GM23338 (cell line): Measurements from ENCODE around the gene TRAPPC4. TPM values are rescaled to one million over a fixed set of nuclear protein-coding genes. Genes with fewer than 3 reads are reported as not detected.
"Not testable (repeated sequence)": the region's sequence is repeated elsewhere in the genome, so short reads cannot be mapped to it uniquely, and the experiment has no call there.

Experiments
- ATAC-seq: fragments of 200-7000 bp; cut with Tn5 transposase; 3 replicates; pipeline ENCODE4 v1.9.1; 2020
- DNase-seq: peaks from one replicate; pipeline ENCODE4 v3.0.0-alpha.2; 2015; ENCODE audit warnings: low spot score
- H2AFZ ChIP-seq: fragments of 200-600 bp; sonication (generic); 2 replicates; pipeline ENCODE4 v1.8.0; 2016; ENCODE audit warnings: antibody characterized with exemption, mild to moderate bottlenecking, moderate library complexity
- H3F3A ChIP-seq: fragments of 200-600 bp; sonication (generic); replicated peaks from 2 replicates; pipeline ENCODE4 v1.8.0; 2017; ENCODE audit warnings: antibody characterized with exemption, mixed run types, low read depth
- H3K27ac ChIP-seq: fragments of 200-600 bp; sonication (generic); 2 replicates; pipeline ENCODE4 v1.6.1; 2016; ENCODE audit warnings: low read depth
- H3K27me3 ChIP-seq: fragments of 200-600 bp; sonication (generic); 2 replicates; pipeline ENCODE4 v1.8.0; 2016; ENCODE audit warnings: mild to moderate bottlenecking, mixed run types, moderate library complexity; ENCODE audit not compliant: insufficient read depth
- H3K36me3 ChIP-seq: fragments of 200-600 bp; sonication (generic); 2 replicates; pipeline ENCODE4 v1.8.0; 2016; ENCODE audit warnings: mild to moderate bottlenecking; ENCODE audit not compliant: insufficient read depth
- H3K4me1 ChIP-seq: fragments of 200-600 bp; sonication (generic); 2 replicates; pipeline ENCODE4 v1.8.0; 2016; ENCODE audit warnings: mild to moderate bottlenecking, moderate library complexity; ENCODE audit not compliant: insufficient read depth
- H3K4me2 ChIP-seq: fragments of 200-600 bp; sonication (generic); 2 replicates; pipeline ENCODE4 v1.7.1; 2017; ENCODE audit warnings: mixed run types
- H3K4me3 ChIP-seq: fragments of 200-600 bp; sonication (generic); 2 replicates; pipeline ENCODE4 v1.6.1; 2016; ENCODE audit warnings: mixed run types
- H3K79me2 ChIP-seq: fragments of 200-600 bp; sonication (generic); replicated peaks from 2 replicates; pipeline ENCODE4 v1.8.0; 2017; ENCODE audit warnings: mild to moderate bottlenecking; ENCODE audit not compliant: insufficient read depth
- H3K9me2 ChIP-seq: fragments of 200-600 bp; sonication (generic); 2 replicates; pipeline ENCODE4 v1.8.0; 2017; ENCODE audit not compliant: insufficient read depth
- H4K20me1 ChIP-seq: fragments of 200-600 bp; sonication (generic); replicated peaks from 2 replicates; pipeline ENCODE4 v1.8.0; 2017; ENCODE audit warnings: mild to moderate bottlenecking; ENCODE audit not compliant: insufficient read depth
- H3K27ac Mint-ChIP-seq: 2 replicates; pipeline ENCODE4 v1.8.0; 2020; ENCODE audit warnings: inconsistent platforms, mild to moderate bottlenecking, moderate library complexity, mixed read lengths
- H3K27me3 Mint-ChIP-seq: 3 replicates; pipeline ENCODE4 v1.8.0; 2022; ENCODE audit warnings: low read depth, mild to moderate bottlenecking, moderate library complexity, mixed read lengths, inconsistent platforms; ENCODE audit not compliant: insufficient read depth, poor library complexity
- H3K36me3 Mint-ChIP-seq: 3 replicates; pipeline ENCODE4 v1.8.0; 2021; ENCODE audit warnings: low read depth, mild to moderate bottlenecking, inconsistent platforms, moderate library complexity, mixed read lengths
- H3K4me1 Mint-ChIP-seq: 3 replicates; pipeline ENCODE4 v1.8.0; 2020; ENCODE audit warnings: mild to moderate bottlenecking, inconsistent platforms, mixed read lengths
- H3K4me3 Mint-ChIP-seq: 3 replicates; pipeline ENCODE4 v1.8.0; 2021; ENCODE audit warnings: moderate library complexity, mild to moderate bottlenecking, inconsistent platforms, mixed read lengths
- H3K9me3 Mint-ChIP-seq: 3 replicates; pipeline ENCODE4 v1.8.0; 2020; ENCODE audit warnings: moderate library complexity, mild to moderate bottlenecking, inconsistent platforms, mixed read lengths
- CREB1 ChIP-seq: fragments of 250-450 bp; sonication (Bioruptor Pico); IDR thresholded peaks from 2 replicates; pipeline ENCODE4 v1.5.0; 2020; ENCODE audit warnings: low read depth, mild to moderate bottlenecking, moderate library complexity
- ETS1 ChIP-seq: IDR thresholded peaks from 2 replicates; pipeline ENCODE4 v1.6.1; 2016; ENCODE audit warnings: antibody characterized with exemption
- EZH2 ChIP-seq: fragments of 200-600 bp; sonication (generic); IDR thresholded peaks from one replicate; pipeline ENCODE4 v1.8.0; 2017; ENCODE audit warnings: antibody characterized with exemption, mild to moderate bottlenecking, low read depth; ENCODE audit not compliant: unreplicated experiment
- EZH2phosphoT487 ChIP-seq: fragments of 200-600 bp; sonication (generic); IDR thresholded peaks from one replicate; pipeline ENCODE4 v1.8.1; 2018; ENCODE audit warnings: antibody characterized with exemption; ENCODE audit not compliant: unreplicated experiment
- NANOG ChIP-seq: IDR thresholded peaks from 2 replicates; pipeline ENCODE4 v1.6.1; 2016; ENCODE audit warnings: antibody characterized with exemption, borderline replicate concordance
- POLR2AphosphoS5 ChIP-seq: IDR thresholded peaks from 2 replicates; pipeline ENCODE4 v1.6.1; 2016; ENCODE audit warnings: antibody characterized with exemption, low read depth
- REST ChIP-seq: IDR thresholded peaks from one replicate; pipeline ENCODE4 v1.6.1; 2018; ENCODE audit warnings: antibody characterized with exemption; ENCODE audit not compliant: unreplicated experiment
- ZNF114 ChIP-seq: fragments of 250-450 bp; sonication (Bioruptor Pico); IDR thresholded peaks from 2 replicates; pipeline ENCODE4 v1.5.0; 2020; ENCODE audit warnings: mild to moderate bottlenecking, moderate library complexity
- ZNF331 ChIP-seq: fragments of 250-450 bp; sonication (Bioruptor Pico); IDR thresholded peaks from 2 replicates; pipeline ENCODE4 v1.5.0; 2020; ENCODE audit warnings: low read depth, mild to moderate bottlenecking, moderate library complexity
- polyA plus RNA-seq: library from polyadenylated mRNA; unstranded; fragments of >200 nt; fragmentation: Nextera tagmentation; extraction: Ambion mirVana; gene quantifications from 2 replicates; pipeline ENCODE4 v1.2.1, GENCODE V29; 2016
- total RNA-seq: library from RNA; depleted of rRNA; stranded (reverse); fragments of >200 nt; shearing (Covaris generic); gene quantifications from 2 replicates; pipeline ENCODE4 v1.2.3, GENCODE V29; 2014

Gene TRAPPC4
- total and polyA plus RNA-seq, 2 experiments from 2014 or later, result 79.9 to 142 TPM

GRCh38 chr11:119038884-119039283 is 20.3 kb downstream of the TRAPPC4 start (continued):
- TF ChIP-seq ZNF331 (CRISPR knock-in tag) (no peak), REST (no peak), CREB1 (CRISPR knock-in tag) (no peak), POLR2AphosphoS5 (no peak), ZNF114 (CRISPR knock-in tag) (no peak), EZH2phosphoT487 (no peak), EZH2 (no peak), ETS1 (no peak)

GRCh38 chr11:119039471-119039870 is 20.9 kb downstream of the TRAPPC4 start:
- H3K4me1 Mint-ChIP-seq, result peaks cover 15% of the 10 kb centered on the region
- not testable (repeated sequence) for H3F3A ChIP-seq, H3K79me2 ChIP-seq, ATAC-seq, H3K4me2 ChIP-seq, H3K27me3 ChIP-seq, H3K27me3 Mint-ChIP-seq, H3K9me3 Mint-ChIP-seq, H3K9me2 ChIP-seq, H3K4me3 ChIP-seq, H3K4me3 Mint-ChIP-seq, H4K20me1 ChIP-seq, DNase-seq, H3K36me3 ChIP-seq, H3K36me3 Mint-ChIP-seq, H3K27ac Mint-ChIP-seq
- H3K27ac ChIP-seq, result peak overlapping the region; percentile 32; the same call in 1 of the 2 replicates
- H3K4me1 ChIP-seq, result peaks cover 19% of the 10 kb centered on the region
- H2AFZ ChIP-seq, result peak overlapping the region; percentile 28

- H3F3A ChIP-seq, result peaks cover 11% of the 10 kb centered on the region
- no peaks in the 10 kb centered on the region for H3K79me2 ChIP-seq
- H3K27ac Mint-ChIP-seq, result peak overlapping the region; percentile 6; the same call in 1 of the 2 replicates
- H3K4me3 ChIP-seq, result no peak overlapping the region
- DNase-seq, result no peak
- peaks cover 27% of the 10 kb centered on the region for H3K4me1 Mint-ChIP-seq
- H3K4me1 ChIP-seq, result peaks cover 32% of the 10 kb centered on the region
- no peak overlapping the region for H3K4me2 ChIP-seq
- H3K36me3 ChIP-seq, result no peaks in the 10 kb centered on the region
- no peak overlapping the region for H3K4me3 Mint-ChIP-seq
- no peak overlapping the region for H2AFZ ChIP-seq
- peak overlapping the region; percentile 66; the same call in 1 of the 2 replicates for H3K27ac ChIP-seq
- no peaks in the 10 kb centered on the region for H3K9me3 Mint-ChIP-seq
- H3K9me2 ChIP-seq, result no peaks in the 10 kb centered on the region
- peaks cover 26% of the 10 kb centered on the region for H3K36me3 Mint-ChIP-seq
- H3K27me3 Mint-ChIP-seq, result peaks cover 3% of the 10 kb centered on the region
- H4K20me1 ChIP-seq, result no peaks in the 10 kb centered on the region
- no peak for ATAC-seq
- no peaks in the 10 kb centered on the region for H3K27me3 ChIP-seq
- no peak for TF ChIP-seq NANOG
- no peak for TF ChIP-seq REST
- TF ChIP-seq EZH2, result no peak
- no peak for TF ChIP-seq EZH2phosphoT487
Measured at GRCh38 chr11:119041821-119042514, 23.4 kb downstream of the TRAPPC4 start.
